ENCODE data around the gene SEPTIN8.

The SEPTIN8 gene

GRCh38 chr5:132785864-132786263 is 8.8 kb upstream of the SEPTIN8 start:
- Histone ChIP-seq H3K4me3 (ENCODE audit: low read length) (peak overlapping the region; percentile 32; the same call in 1 of the 2 replicates), H3K4me1 (ENCODE audit: low read length) (peaks cover 12% of the 10 kb centered on the region), H3K79me2 (ENCODE audit: low read length) (no peaks in the 10 kb centered on the region), H3K9me3 (ENCODE audit: insufficient read depth, low read length) (no peaks in the 10 kb centered on the region), H3K27ac (ENCODE audit: low read length) (no peak overlapping the region), H2AFZ (ENCODE audit: low read depth, low read length) (peak overlapping the region; percentile 82; the same call in 1 of the 2 replicates), H4K20me1 (ENCODE audit: insufficient read depth, low read length) (no peaks in the 10 kb centered on the region), H3K9ac (ENCODE audit: low read length) (0 out of 2 replicates have a peak overlapping the region, but pooled peaks have one; percentile 29), H3K36me3 (replicated peaks; ENCODE audit: low read depth, low read length) (no peaks in the 10 kb centered on the region), H3K4me2 (ENCODE audit: low read length) (peak overlapping the region; percentile 74), H3K27me3 (ENCODE audit: low read depth, low read length) (no peaks in the 10 kb centered on the region)
- TF ChIP-seq EZH2phosphoT487 (IDR thresholded peaks at IDR 0.05; ENCODE audit: low read depth), result no peak
- TF ChIP-seq CTCF (IDR thresholded peaks at IDR 0.05; ENCODE audit: low read depth, low read length), result no peak

DNA sequence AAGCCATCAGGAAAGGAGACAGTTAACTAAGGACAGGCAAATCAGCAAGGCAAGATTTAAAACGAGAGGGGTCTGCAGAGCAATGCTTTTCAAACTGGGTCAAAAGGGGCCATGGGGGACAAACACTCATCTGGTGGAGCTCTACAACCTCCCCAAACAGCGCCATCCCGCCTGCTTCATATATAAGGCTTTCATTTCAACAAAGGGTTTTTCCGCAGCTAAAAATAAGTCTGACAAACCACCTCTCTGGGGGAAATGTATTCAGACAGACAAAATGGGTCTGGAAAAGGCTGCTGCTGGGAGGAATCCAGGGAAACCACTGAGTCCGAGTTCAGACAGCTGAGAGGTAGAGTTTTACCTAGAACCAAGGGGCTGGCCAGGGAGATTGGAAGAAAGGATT is 8.3 kb upstream of the SEPTIN8 start:
- Histone ChIP-seq H3K36me3 (replicated peaks; ENCODE audit: low read depth, low read length) (no peaks in the 10 kb centered on the region), H2AFZ (ENCODE audit: low read depth, low read length) (peak overlapping the region; percentile 82; the same call in 1 of the 2 replicates), H3K4me3 (ENCODE audit: low read length) (peak overlapping the region; percentile 32), H4K20me1 (ENCODE audit: insufficient read depth, low read length) (no peaks in the 10 kb centered on the region), H3K27me3 (ENCODE audit: low read depth, low read length) (no peaks in the 10 kb centered on the region), H3K9ac (ENCODE audit: low read length) (peak overlapping the region; percentile 29; the same call in 1 of the 2 replicates), H3K9me3 (ENCODE audit: insufficient read depth, low read length) (no peaks in the 10 kb centered on the region), H3K27ac (ENCODE audit: low read length) (no peak overlapping the region), H3K4me1 (ENCODE audit: low read length) (peaks cover 12% of the 10 kb centered on the region), H3K79me2 (ENCODE audit: low read length) (no peaks in the 10 kb centered on the region), H3K4me2 (ENCODE audit: low read length) (peak overlapping the region; percentile 74)
- no peak for TF ChIP-seq EZH2phosphoT487 (IDR thresholded peaks at IDR 0.05; ENCODE audit: low read depth)
- peak; percentile 14; the same call in 1 of the 2 replicates for TF ChIP-seq CTCF (IDR thresholded peaks at IDR 0.05; ENCODE audit: low read depth, low read length)

- Histone ChIP-seq H3K79me2 (ENCODE audit: low read length) (no peaks in the 10 kb centered on the region), H3K9ac (ENCODE audit: low read length) (no peak overlapping the region), H3K36me3 (replicated peaks; ENCODE audit: low read depth, low read length) (no peaks in the 10 kb centered on the region), H3K4me1 (ENCODE audit: low read length) (peaks cover 12% of the 10 kb centered on the region), H3K27me3 (ENCODE audit: low read depth, low read length) (0 out of 2 replicates have a peak, but pooled peaks cover 5% of the 10 kb centered on the region), H3K27ac (ENCODE audit: low read length) (no peak overlapping the region), H3K9me3 (ENCODE audit: insufficient read depth, low read length) (no peaks in the 10 kb centered on the region), H3K4me2 (ENCODE audit: low read length) (no peak overlapping the region), H3K4me3 (ENCODE audit: low read length) (no peak overlapping the region), H2AFZ (ENCODE audit: low read depth, low read length) (no peak overlapping the region), H4K20me1 (ENCODE audit: insufficient read depth, low read length) (no peaks in the 10 kb centered on the region)
- TF ChIP-seq EZH2phosphoT487 (IDR thresholded peaks at IDR 0.05; ENCODE audit: low read depth) (no peak), CTCF (IDR thresholded peaks at IDR 0.05; ENCODE audit: low read depth, low read length) (no peak)
These were observed 5.1 kb upstream of the SEPTIN8 start for GRCh38 chr5:132782101-132782500.

DNA sequence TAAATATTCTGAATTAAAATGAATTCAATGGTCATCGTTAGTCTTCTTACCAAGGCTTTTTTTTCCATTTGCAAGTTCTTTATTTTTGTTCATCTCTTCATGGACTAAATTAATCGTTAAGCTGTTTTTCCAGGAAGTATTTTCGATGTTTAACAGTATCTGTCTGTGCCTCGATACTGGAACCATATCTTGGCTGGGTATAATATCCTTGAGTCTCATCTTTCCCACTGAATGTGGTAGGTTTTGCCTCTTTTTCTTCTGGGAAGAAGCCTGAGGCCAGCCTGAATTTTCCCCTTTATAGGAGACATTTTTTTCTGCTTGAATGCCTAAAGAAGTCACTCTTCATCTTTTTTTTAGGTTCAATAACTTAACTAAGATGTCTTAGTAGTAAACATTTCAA is 4.0 kb upstream of the SEPTIN8 start:
- Histone ChIP-seq H3K4me3 (ENCODE audit: low read length) (no peak overlapping the region), H3K4me1 (ENCODE audit: low read length) (peaks cover 12% of the 10 kb centered on the region), H2AFZ (ENCODE audit: low read depth, low read length) (no peak overlapping the region), H3K27ac (ENCODE audit: low read length) (no peak overlapping the region), H3K9ac (ENCODE audit: low read length) (no peak overlapping the region), H3K27me3 (ENCODE audit: low read depth, low read length) (0 out of 2 replicates have a peak, but pooled peaks cover 5% of the 10 kb centered on the region), H3K36me3 (replicated peaks; ENCODE audit: low read depth, low read length) (no peaks in the 10 kb centered on the region), H3K79me2 (ENCODE audit: low read length) (peaks cover 2% of the 10 kb centered on the region), H4K20me1 (ENCODE audit: insufficient read depth, low read length) (no peaks in the 10 kb centered on the region), H3K4me2 (ENCODE audit: low read length) (no peak overlapping the region), H3K9me3 (ENCODE audit: insufficient read depth, low read length) (no peaks in the 10 kb centered on the region)
- TF ChIP-seq EZH2phosphoT487 (IDR thresholded peaks at IDR 0.05; ENCODE audit: low read depth) (no peak), CTCF (IDR thresholded peaks at IDR 0.05; ENCODE audit: low read depth, low read length) (no peak)
